ENCODE data around the gene PDCD1.

The PDCD1 gene

GRCh38 chr2:241850544-241851324 lies 8.0 kb downstream of the PDCD1 start:
- Mint-ChIP-seq H3K9me3 (no peaks in the 10 kb centered on the region), H3K4me1 (ENCODE audit: low read depth) (peaks cover 10% of the 10 kb centered on the region), H3K27me3 (peaks cover 19% of the 10 kb centered on the region), H3K36me3 (ENCODE audit: low read depth) (no peaks in the 10 kb centered on the region), H3K4me3 (no peak overlapping the region), H3K27ac (no peak overlapping the region)
- intact Hi-C loops (cut with micrococcal nuclease) = no loop called here

GRCh38 chr2:241849616-241850543 lies 8.8 kb downstream of the PDCD1 start:
- H3K27ac Mint-ChIP-seq = no peak overlapping the region
- intact Hi-C loops (cut with micrococcal nuclease) = no loop called here
- H3K27me3 Mint-ChIP-seq = peaks cover 23% of the 10 kb centered on the region
- H3K36me3 Mint-ChIP-seq (ENCODE audit: low read depth) = no peaks in the 10 kb centered on the region
- peaks cover 19% of the 10 kb centered on the region for H3K4me1 Mint-ChIP-seq (ENCODE audit: low read depth)
- H3K9me3 Mint-ChIP-seq = no peaks in the 10 kb centered on the region
- H3K4me3 Mint-ChIP-seq = no peak overlapping the region

GRCh38 chr2:241848761-241849615 lies 9.7 kb downstream of the PDCD1 start:
- Mint-ChIP-seq H3K4me3 (no peak overlapping the region), H3K27me3 (peaks cover 20% of the 10 kb centered on the region), H3K4me1 (ENCODE audit: low read depth) (peaks cover 27% of the 10 kb centered on the region), H3K9me3 (no peaks in the 10 kb centered on the region), H3K36me3 (ENCODE audit: low read depth) (no peaks in the 10 kb centered on the region), H3K27ac (no peak overlapping the region)
- intact Hi-C loops (cut with micrococcal nuclease) = no loop called here

GRCh38 chr2:241846406-241846805 lies 12.3 kb downstream of the PDCD1 start:
- Mint-ChIP-seq H3K4me3 (no peak overlapping the region), H3K9me3 (no peaks in the 10 kb centered on the region), H3K4me1 (ENCODE audit: low read depth) (peaks cover 40% of the 10 kb centered on the region), H3K36me3 (ENCODE audit: low read depth) (no peaks in the 10 kb centered on the region), H3K27ac (no peak overlapping the region), H3K27me3 (peaks cover 22% of the 10 kb centered on the region)
- intact Hi-C loops (cut with micrococcal nuclease) = no loop called here

- intact Hi-C loops (cut with micrococcal nuclease) = no loop called here
- Mint-ChIP-seq H3K4me1 (ENCODE audit: low read depth) (peaks cover 40% of the 10 kb centered on the region), H3K4me3 (peak overlapping the region; percentile 69), H3K27me3 (peaks cover 23% of the 10 kb centered on the region), H3K27ac (peak overlapping the region; percentile 76), H3K36me3 (ENCODE audit: low read depth) (no peaks in the 10 kb centered on the region), H3K9me3 (no peaks in the 10 kb centered on the region)
These were observed 13.7 kb downstream of the PDCD1 start for GRCh38 chr2:241844831-241845578.

- Mint-ChIP-seq H3K4me3 (peak overlapping the region; percentile 69), H3K9me3 (no peaks in the 10 kb centered on the region), H3K36me3 (ENCODE audit: low read depth) (no peaks in the 10 kb centered on the region), H3K27me3 (peaks cover 25% of the 10 kb centered on the region), H3K27ac (peak overlapping the region; percentile 76), H3K4me1 (ENCODE audit: low read depth) (peaks cover 40% of the 10 kb centered on the region)
- intact Hi-C loops (cut with micrococcal nuclease) = no loop called here
These were observed 14.5 kb downstream of the PDCD1 start for GRCh38 chr2:241844066-241844728.

- Mint-ChIP-seq H3K4me3 (peak overlapping the region; percentile 64), H3K27me3 (peaks cover 26% of the 10 kb centered on the region), H3K36me3 (ENCODE audit: low read depth) (no peaks in the 10 kb centered on the region), H3K9me3 (no peaks in the 10 kb centered on the region), H3K27ac (peak overlapping the region; percentile 75), H3K4me1 (ENCODE audit: low read depth) (peaks cover 40% of the 10 kb centered on the region)
- intact Hi-C loops (cut with micrococcal nuclease) = no loop called here
These were observed 15.2 kb downstream of the PDCD1 start for GRCh38 chr2:241843321-241844065.

- Mint-ChIP-seq H3K4me1 (ENCODE audit: low read depth) (peaks cover 40% of the 10 kb centered on the region), H3K4me3 (peak overlapping the region; percentile 64), H3K9me3 (no peaks in the 10 kb centered on the region), H3K36me3 (ENCODE audit: low read depth) (no peaks in the 10 kb centered on the region), H3K27me3 (peaks cover 27% of the 10 kb centered on the region), H3K27ac (peak overlapping the region; percentile 75)
- intact Hi-C loops (cut with micrococcal nuclease) = no loop called here
These were observed 16.0 kb downstream of the PDCD1 start for GRCh38 chr2:241842620-241843211.

GRCh38 chr2:241842067-241842415 lies 16.7 kb downstream of the PDCD1 start:
- no peak overlapping the region for H3K4me3 Mint-ChIP-seq
- peaks cover 29% of the 10 kb centered on the region for H3K27me3 Mint-ChIP-seq
- H3K9me3 Mint-ChIP-seq = no peaks in the 10 kb centered on the region
- no peaks in the 10 kb centered on the region for H3K36me3 Mint-ChIP-seq (ENCODE audit: low read depth)
- intact Hi-C loops (cut with micrococcal nuclease) = no loop called here
- H3K4me1 Mint-ChIP-seq (ENCODE audit: low read depth) = peaks cover 40% of the 10 kb centered on the region
- H3K27ac Mint-ChIP-seq = no peak overlapping the region

GRCh38 chr2:241841181-241842066 lies 17.3 kb downstream of the PDCD1 start:
- Mint-ChIP-seq H3K27me3 (peaks cover 32% of the 10 kb centered on the region), H3K27ac (no peak overlapping the region), H3K36me3 (ENCODE audit: low read depth) (no peaks in the 10 kb centered on the region), H3K4me3 (no peak overlapping the region), H3K9me3 (no peaks in the 10 kb centered on the region), H3K4me1 (ENCODE audit: low read depth) (peaks cover 37% of the 10 kb centered on the region)
- intact Hi-C loops (cut with micrococcal nuclease) = no loop called here

- Mint-ChIP-seq H3K27me3 (peaks cover 45% of the 10 kb centered on the region), H3K27ac (no peak overlapping the region), H3K4me1 (ENCODE audit: low read depth) (peaks cover 1% of the 10 kb centered on the region), H3K4me3 (no peak overlapping the region), H3K9me3 (peaks cover 8% of the 10 kb centered on the region), H3K36me3 (ENCODE audit: low read depth) (no peaks in the 10 kb centered on the region)
- intact Hi-C loops (cut with micrococcal nuclease) = no loop called here
These were observed 21.3 kb downstream of the PDCD1 start for GRCh38 chr2:241837197-241837965.
